NCI-H510A treated with DMSO at 0.1 percent for 48 hours (cell line): ENCODE measurements around the gene ISG20.

Experiments used
- DNase-seq: peaks from one replicate; lab custom pipeline; 2025; lab: John Stamatoyannopoulos, UW

ISG20 gene

DNA sequence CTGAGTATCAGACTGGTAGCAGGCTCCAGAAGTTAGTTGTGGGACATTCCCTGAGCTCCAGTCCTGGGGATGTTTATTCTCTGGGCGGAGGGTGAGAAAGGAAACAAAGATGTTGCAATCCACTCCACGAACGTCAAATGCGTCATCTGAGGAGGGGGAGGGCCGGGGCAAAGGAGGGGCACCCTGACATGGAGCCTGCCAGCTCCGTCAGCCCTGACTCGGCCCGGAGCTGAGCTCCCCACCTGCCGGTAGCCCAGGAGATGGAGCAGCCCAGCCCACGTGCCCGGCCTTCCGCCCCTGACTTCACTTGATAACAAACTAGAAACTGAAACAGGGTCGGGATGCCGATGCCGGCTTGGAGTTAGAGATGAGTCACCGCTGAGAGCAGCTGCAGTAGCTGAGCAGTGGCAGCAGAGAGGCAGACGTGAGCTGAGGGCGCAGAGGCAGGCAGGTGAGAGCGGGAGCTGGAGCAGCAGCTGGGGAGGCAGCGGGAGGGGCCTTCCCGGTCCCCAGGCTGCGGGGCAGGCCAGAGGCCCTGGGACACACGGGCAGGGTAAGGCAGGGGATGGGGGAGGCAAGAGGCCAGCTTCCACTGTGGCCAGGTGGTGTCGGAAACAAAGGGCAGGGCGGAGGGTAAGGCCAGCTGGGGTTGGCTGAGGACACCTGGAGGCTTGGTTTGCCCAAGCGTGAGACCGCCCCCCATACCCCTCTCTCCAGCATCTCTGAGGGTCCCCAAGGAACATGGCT is at the start of gene ISG20:
Gene ISG20, plus strand, starts transcription at position 391 of the 747 bp plus-strand sequence. Its CDS starts 351 bp downstream, at position 742.
- peak; percentile 83 for DNase-seq

DNA sequence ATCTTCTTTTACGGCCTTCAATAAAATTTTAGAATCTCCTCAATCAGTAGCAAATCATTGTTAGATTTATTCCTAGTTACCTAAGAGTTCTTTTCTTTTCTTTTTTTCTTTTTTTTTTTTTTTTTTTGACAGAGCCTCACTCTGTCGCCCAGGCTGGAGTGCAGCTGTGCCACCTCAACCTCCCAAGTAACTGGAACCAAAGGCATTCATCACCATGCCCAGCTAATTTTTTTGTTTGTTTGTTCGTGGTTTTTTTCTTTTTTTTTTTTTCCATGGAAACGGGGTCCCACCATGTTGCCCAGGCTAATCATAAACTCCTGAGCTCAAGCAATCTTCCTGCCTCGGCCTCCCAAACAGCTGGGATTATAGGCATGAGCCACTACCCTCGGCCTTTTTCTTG is 48.1 kb upstream of the ISG20 start:
- no peak for DNase-seq

DNA sequence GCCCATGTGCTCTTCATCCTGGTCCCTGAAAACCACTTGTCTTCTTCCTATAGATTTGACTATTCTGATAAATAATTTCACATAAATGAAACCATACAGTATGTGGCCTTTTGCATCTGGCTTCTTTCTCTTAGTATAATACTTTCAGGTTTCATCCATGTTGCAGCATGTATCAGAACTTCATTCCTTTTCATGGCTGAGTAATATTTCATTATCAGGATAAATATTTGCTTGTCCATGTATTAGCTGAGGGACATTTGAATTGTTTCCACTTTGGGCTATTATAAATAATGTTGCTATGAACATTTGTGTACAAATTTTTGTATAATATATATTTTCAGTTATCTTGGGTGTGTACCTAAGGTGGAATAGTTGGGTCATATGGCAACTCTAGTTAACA is 47.4 kb upstream of the ISG20 start:
- DNase-seq, result no peak

- no peak for DNase-seq
These were observed 34.9 kb upstream of the ISG20 start for GRCh38 chr15:88603885-88604284.

DNA sequence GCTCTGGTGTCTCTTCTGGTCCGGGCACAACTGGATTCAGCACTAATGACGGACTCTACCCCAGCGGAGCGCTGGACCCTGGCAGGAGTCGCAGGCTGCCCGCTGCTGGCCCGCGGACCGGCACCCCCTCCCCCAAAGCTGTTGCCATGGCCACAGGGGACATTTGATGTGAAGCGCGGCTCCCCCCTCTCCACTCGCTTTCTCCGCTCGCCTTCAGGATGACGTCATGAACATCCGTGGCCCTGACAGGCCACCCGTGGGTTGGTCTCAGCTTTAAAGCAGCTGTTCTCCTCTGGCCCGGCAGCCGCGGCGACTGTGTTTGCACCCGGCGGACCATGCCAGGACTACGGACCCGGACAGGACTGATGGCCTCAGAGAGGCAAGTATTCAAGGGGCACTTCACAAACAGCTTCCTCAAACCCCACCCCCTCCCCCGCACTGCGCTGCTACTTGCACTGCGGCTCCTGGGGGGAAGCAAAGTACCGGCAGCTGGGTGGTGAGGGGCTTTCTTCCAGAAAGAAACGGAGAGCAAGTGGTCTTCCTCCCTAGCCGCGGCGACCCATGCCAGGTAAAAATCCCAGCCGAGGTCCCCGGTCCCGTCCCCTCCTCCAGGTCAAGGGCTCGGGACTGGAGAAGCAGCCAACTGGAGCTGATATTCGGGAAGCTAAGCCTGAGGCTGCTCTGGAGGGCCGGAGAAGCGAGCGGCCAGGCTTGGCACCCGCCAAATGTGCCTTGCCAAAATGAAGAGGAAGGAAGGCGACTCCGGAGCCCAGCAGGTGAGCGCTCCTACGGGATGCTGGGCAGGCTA is 34.2 kb upstream of the ISG20 start:
- no peak for DNase-seq

GRCh38 chr15:88605189-88606069 is 33.4 kb upstream of the ISG20 start:
- peak; percentile 48 for DNase-seq

DNA sequence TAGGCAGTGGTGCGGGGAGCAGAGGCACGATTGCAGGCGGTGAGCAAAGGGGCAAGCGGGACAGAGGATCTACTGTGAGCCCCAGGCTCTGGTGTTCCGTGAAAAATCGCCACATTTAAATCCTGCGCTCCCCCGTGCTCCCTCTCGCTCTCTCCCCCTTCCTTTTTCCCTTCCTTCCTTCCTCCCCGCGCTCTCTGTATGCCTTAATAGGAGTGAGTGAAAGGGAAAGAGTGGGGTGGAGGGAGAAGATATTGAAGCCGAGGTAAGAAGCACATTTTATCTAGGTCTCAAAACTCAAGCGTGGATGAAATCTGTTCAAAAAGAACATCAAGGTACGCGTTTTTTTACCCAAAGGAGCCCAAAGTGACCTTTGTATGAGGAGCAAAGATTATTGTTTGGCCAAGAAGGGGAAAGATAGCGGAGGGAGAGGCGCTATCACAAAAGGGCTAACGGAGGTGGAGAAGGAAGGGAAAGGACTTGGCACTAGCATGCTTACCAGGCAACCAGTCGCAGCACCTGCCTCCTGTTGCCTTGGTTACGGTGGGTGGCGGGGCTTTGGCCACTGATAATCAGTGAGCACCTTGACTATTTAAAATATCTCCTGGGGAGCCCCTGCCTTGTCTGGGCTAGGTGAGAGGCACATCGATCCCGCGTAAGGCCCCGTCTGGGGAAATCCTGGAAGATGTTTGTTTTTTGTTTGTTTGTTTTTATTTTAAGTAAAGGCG is 32.6 kb upstream of the ISG20 start:
- peak; percentile 22 for DNase-seq

DNA sequence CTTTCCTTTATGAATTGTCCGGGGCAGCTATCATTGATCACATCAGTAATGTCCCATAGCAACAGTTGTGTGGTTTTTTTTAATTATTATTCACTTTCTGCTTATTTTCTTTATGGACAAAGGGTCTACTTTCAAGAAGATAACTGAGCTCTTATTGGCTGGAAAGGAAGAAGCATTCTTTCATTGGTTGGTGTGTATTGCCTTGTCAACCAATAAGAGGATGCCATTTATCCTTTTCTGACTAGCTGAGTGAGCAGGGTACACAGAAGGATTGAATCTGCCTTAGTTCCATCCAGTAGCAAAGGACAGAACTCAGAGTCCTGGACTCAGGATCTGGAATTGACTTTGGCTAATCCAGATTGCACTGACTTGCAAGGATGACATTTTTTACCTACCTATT is 30.9 kb upstream of the ISG20 start:
- no peak for DNase-seq

GRCh38 chr15:88608607-88609181 is 30.1 kb upstream of the ISG20 start:
- no peak for DNase-seq

GRCh38 chr15:88609344-88610090 is 29.3 kb upstream of the ISG20 start:
- DNase-seq, result no peak

DNA sequence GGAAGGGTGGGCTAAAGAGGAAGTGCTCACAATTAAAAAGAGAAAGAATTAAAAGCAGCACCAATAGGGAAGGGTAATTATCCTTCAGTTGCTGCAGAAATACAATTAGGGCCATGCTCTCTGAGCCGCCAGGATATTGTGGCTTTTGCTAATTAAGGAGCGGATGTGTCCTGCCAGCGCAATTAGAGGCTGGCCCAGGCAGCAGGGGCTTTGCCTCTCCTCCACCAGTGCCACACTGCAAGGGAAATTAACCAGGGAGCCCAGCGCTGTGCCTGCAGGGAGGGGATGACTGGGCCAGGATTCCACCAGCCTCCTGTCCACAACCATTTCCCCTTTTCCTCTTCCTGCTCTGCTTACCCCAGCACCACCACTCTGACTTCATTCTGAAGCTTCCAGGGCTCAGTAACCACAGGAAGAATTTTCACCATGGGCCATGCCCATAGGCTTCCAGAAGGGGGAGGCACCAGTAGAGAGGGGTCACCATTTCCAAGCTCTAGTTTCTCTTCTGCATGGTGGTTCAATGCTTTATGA is 28.1 kb upstream of the ISG20 start:
- DNase-seq, result no peak

- no peak for DNase-seq
These were observed 26.5 kb upstream of the ISG20 start for GRCh38 chr15:88612186-88612796.

DNA sequence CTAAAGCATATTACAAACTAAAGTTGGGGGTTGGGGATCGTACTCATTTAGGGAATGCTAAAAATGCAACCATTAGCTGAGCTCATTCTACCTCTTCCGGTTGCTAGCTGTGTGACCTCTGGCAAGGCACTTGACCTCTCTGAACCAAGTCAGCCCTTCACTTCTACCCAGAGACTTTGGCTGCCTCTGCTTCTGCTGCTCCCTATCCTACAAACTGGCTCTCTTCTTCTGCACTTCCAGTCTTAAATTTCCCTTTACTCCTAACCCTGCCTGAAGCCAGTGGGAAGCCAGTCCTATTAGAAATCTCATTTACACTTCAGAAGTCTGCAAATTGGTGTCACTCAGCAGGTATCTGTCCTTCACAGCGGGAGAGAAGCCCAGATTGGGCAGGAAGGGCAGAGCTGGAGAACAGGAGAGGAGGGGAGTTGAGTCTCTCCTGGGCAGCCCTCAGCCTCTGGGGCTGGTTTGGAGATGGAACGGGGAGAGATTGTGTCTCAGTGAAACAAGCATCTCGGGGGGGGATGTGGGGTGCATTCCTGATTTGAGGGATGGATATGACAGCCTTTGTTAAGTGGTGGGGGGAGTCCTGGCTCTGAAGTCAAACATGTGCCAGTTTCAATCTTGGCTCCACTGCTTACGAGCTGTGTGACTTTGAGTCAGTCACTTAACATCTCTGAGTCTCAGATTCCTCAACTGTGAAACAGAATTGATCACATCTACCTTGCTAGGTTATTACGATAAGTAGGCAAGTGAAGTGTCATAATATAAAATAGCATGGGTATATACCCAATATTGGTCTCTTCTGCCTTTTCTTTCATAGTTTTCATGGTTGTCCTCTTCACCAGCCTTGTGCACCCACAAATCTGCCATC is 25.5 kb upstream of the ISG20 start:
- DNase-seq, result no peak

DNA sequence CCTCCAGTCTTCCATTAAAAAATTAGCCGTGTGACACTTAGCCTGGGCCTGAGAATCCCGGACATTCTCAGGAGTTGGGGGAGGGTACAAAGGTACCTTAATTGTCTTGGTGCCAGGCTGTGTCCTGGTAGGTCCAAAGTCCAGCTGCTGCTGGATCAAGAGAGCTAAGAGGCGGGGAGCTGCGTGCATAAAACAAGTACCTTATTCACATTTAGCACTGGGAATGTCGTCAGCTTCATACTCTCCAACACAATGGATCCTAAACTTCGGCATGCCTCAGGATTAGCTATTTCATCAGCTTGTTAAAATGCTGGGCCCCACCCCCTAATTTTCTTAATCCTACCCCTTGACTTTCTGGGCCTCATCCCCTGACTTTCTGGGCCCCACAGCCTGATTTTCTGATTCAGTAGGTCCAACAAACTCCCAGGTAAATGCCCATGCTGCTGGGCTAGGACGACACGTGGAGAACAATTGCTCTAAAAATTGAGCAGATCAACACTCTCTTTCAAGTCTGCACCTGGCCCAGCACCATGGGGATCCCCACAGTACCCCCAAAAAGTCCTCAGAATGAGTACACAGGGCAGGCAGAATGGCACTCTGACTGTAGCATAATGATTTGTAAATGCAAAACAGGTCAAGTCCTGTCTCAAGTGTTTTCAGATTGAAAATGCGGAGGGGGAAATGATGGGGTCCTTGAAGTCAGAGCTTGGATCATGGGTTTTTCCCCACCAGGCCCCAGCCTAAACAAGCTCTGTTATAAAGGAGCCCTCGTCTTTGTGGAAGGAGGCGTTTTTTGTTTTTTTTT is 23.3 kb upstream of the ISG20 start:
- no peak for DNase-seq

- no peak for DNase-seq
These were observed 22.6 kb upstream of the ISG20 start for GRCh38 chr15:88616240-88616639.

DNA sequence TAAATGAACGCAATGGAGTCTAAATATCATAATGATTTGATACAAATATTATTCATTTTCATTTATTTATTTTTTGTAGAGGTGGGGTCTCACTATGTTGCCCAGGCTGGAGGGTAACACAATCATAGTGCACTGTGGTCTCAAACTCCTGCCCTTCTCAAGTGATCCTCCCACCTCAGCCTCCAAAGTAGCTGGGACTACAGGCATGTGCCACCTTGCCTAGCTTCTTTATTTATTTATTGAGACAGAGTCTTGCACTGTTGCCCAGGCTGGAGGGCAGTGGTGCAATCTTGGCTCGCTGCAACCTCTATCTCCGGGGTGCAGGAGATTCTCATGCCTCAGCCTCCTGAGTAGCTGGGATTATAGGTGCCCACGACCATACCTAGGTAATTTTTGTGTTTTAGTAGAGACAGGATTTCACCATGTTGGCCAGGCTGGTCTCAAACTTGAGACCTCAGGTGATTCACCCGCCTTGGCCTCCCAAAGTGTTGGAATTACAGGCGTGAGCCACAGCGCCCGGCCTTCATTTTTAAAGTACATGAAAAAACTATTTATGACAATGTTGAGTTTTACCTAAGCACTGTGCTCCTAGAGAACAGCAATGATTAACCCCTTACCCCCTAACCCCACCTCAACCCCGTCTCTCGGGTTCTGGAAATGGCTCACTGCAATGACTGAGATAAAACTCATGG is 21.6 kb upstream of the ISG20 start:
- DNase-seq, result no peak

DNA sequence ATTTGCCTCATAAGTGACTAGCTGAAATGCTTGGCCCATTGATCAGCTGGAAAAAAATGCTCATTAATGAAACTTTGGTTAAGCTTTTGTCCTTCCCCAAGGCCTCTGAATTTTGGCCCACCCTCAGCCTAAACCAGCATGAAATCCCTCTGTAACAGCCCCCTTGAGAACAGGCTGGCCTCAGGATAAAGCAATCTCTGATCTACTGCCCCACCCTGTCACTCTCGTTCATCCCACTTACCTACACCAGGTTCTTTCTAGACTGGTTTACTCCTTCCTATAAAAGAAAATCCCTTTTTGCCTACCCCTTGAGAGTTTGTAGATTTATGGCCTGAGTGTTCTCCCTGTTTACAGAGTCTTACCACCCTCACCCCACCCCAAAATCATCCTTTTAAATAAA is 21.0 kb upstream of the ISG20 start:
- DNase-seq, result no peak
